Stomach (tissue), 9 donors: Measurements from ENCODE around the gene HECTD2. TPM values are rescaled to one million over a fixed set of nuclear protein-coding genes. Genes with fewer than 3 reads are reported as not detected.

Experiments used
- DNase-seq, 2 donors: peaks; one replicate each; pipeline versions ENCODE4 v3.0.0 to v3.0.0-alpha.2; 2013 to 2019
- H3K27ac ChIP-seq, 5 donors: fragments of 200-600 bp in 4 of 5; sonication (generic) in 4 of 5; one replicate each; pipeline ENCODE4 v1.5.1; 2013 to 2019; ENCODE audit warnings: mild to moderate bottlenecking in 1 of 5, moderate library complexity in 1 of 5
- H3K27me3 ChIP-seq, 3 donors: fragments of 200-600 bp; sonication (generic); one replicate each; pipeline ENCODE4 v1.5.1; 2017 to 2019; ENCODE audit warnings: mixed run types in 1 of 3
- H3K36me3 ChIP-seq, 4 donors: fragments of 200-600 bp; sonication (generic); 1 replicate in 3 of 4; 2 replicates in 1 of 4; pipeline ENCODE4 v1.5.1; 2016 to 2019
- H3K4me1 ChIP-seq, 4 donors: fragments of 200-600 bp; sonication (generic); one replicate each; pipeline ENCODE4 v1.5.1; 2016 to 2019
- H3K4me3 ChIP-seq, 4 donors: fragments of 200-600 bp; sonication (generic) in 3 of 4; one replicate each; pipeline ENCODE4 v1.5.1; 2016 to 2019; ENCODE audit warnings: mild to moderate bottlenecking in 1 of 4
- H3K9me3 ChIP-seq, 4 donors: fragments of 200-600 bp; sonication (generic); one replicate each; pipeline ENCODE4 v1.5.1; 2016 to 2019
- CTCF ChIP-seq, 7 experiments: fragments of 450-650 bp in 4 of 7; fragments of 200-600 bp in 3 of 7; sonication (generic) in 3 of 7; IDR thresholded peaks; one replicate each; pipeline ENCODE4 v1.5.1; 2016 to 2019; ENCODE audit warnings: antibody characterized with exemption in 7 of 7, control low read depth in 2 of 7, mild to moderate bottlenecking in 1 of 7
- EP300 ChIP-seq: sonication (generic); formaldehyde crosslinking; IDR thresholded peaks from one replicate; pipeline ENCODE4 v1.6.1; 2017; ENCODE audit warnings: antibody characterized with exemption
- POLR2A ChIP-seq, 4 donors: fragments of 450-650 bp; IDR thresholded peaks; one replicate each; pipeline ENCODE4 v1.6.1; 2016; ENCODE audit warnings: antibody characterized with exemption in 4 of 4, control low read depth in 2 of 4, mild to moderate bottlenecking in 1 of 4, moderate library complexity in 1 of 4
- POLR2AphosphoS5 ChIP-seq, 3 donors: sonication (generic); formaldehyde crosslinking; IDR thresholded peaks; one replicate each; pipeline ENCODE4 v1.6.1; 2016; ENCODE audit warnings: antibody characterized with exemption in 3 of 3
- WGBS, 5 donors: extraction: QIAGEN DNeasy Blood & Tissue Kit in 3 of 5; methylation state at CpG; one replicate each; pipeline versions ENCODE4 v1.1.5 to v1.1.7; 2013 to 2018; 5-methylcytosine and 5-hydroxymethylcytosine counted together
- intact Hi-C: fragments of 100-400 bp; cut with DNase I; formaldehyde crosslinking; loops from one replicate; pipeline ENCODE4 v1.15.1; 2023; ENCODE audit warnings: low total_unique reads
- polyA plus RNA-seq, 3 donors: library from polyadenylated mRNA; stranded (reverse); fragments of 200-250 nt; gene quantifications; one replicate each; pipeline ENCODE4 v1.2.3, GENCODE V29; 2013
- total RNA-seq, 5 donors: library from RNA; depleted of rRNA; stranded (reverse); fragments of >200 nt; gene quantifications; one replicate each; pipeline versions ENCODE4 v1.1.0 to v1.2.3, GENCODE V29; 2014 to 2016
- donor health status: healthy with polysubstance abuse.
- donor health status: Bipolar disorder and iron deficiency.
- donor health status: healthy.

The HECTD2 gene
- total and polyA plus RNA-seq, 8 donors, result 1.7 to 32.6 (median 12.4) TPM

- no peak overlapping the region for H3K27ac ChIP-seq
- H3K9me3 ChIP-seq, result peaks cover 0 to 4% (median 0%) of the 10 kb centered on the region in 4 donors
- no peaks in the 10 kb centered on the region for H3K36me3 ChIP-seq
- 77 to 91% (median 89%) methylated on average over 3 of the region's 3 CpGs for WGBS, 5 donors
- intact Hi-C loops, result no loop called here
- TF ChIP-seq POLR2AphosphoS5 (IDR thresholded peaks at IDR 0.05) (no peak), EP300 (no peak), CTCF (IDR thresholded peaks at IDR 0.05) (no peak), POLR2A (IDR thresholded peaks at IDR 0.05) (no peak)
- no peak overlapping the region for H3K4me3 ChIP-seq
- peaks cover 0 to 5% (median 0%) of the 10 kb centered on the region in 4 donors for H3K4me1 ChIP-seq
- no peak for DNase-seq
- H3K27me3 ChIP-seq, result no peaks in the 10 kb centered on the region
Observed at GRCh38 chr10:91545384-91545783, 135.2 kb downstream of the HECTD2 start.

GRCh38 chr10:91545838-91546237 lies 135.7 kb downstream of the HECTD2 start:
- Histone ChIP-seq H3K9me3 (peaks cover 0 to under 1% (median 0%) of the 10 kb centered on the region in 4 donors), H3K36me3 (no peaks in the 10 kb centered on the region), H3K4me1 (peaks cover 0 to 5% (median 0%) of the 10 kb centered on the region in 4 donors), H3K27ac (no peak overlapping the region), H3K4me3 (no peak overlapping the region), H3K27me3 (no peaks in the 10 kb centered on the region)
- no peak for DNase-seq
- 83 to 95% (median 88%) methylated on average over 3 of the region's 3 CpGs for WGBS, 5 donors
- intact Hi-C loops, result no loop called here
- TF ChIP-seq POLR2AphosphoS5 (IDR thresholded peaks at IDR 0.05) (no peak), EP300 (no peak), POLR2A (IDR thresholded peaks at IDR 0.05) (no peak), CTCF (IDR thresholded peaks at IDR 0.05) (no peak)

GRCh38 chr10:91549262-91549661 lies 139.1 kb downstream of the HECTD2 start:
- WGBS, 5 donors, result 82 to 100% (median 95%) methylated on average over 3 of the region's 3 CpGs
- no peak overlapping the region for H3K27ac ChIP-seq
- no peaks in the 10 kb centered on the region for H3K27me3 ChIP-seq
- intact Hi-C loops, result no loop called here
- TF ChIP-seq CTCF (IDR thresholded peaks at IDR 0.05) (no peak), POLR2A (IDR thresholded peaks at IDR 0.05) (no peak), POLR2AphosphoS5 (IDR thresholded peaks at IDR 0.05) (no peak), EP300 (no peak)
- no peaks in the 10 kb centered on the region for H3K36me3 ChIP-seq
- no peak overlapping the region for H3K4me3 ChIP-seq
- DNase-seq, result no peak
- peaks cover 13 to 28% (median 19%) of the 10 kb centered on the region in 4 donors for H3K4me1 ChIP-seq
- no peaks in the 10 kb centered on the region for H3K9me3 ChIP-seq

GRCh38 chr10:91550021-91550420 lies 139.9 kb downstream of the HECTD2 start:
- Histone ChIP-seq H3K9me3 (no peaks in the 10 kb centered on the region), H3K4me3 (no peak overlapping the region), H3K27ac (no peak overlapping the region), H3K36me3 (no peaks in the 10 kb centered on the region), H3K27me3 (no peaks in the 10 kb centered on the region), H3K4me1 (peaks cover 13 to 35% (median 20%) of the 10 kb centered on the region in 4 donors)
- intact Hi-C loops, result loop anchor here (10.0 kb wide), 1 partner anchor 85 kb away; the partner anchor contains the start of gene PPP1R3C
- WGBS, 5 donors, result 79 to 89% (median 85%) methylated on average over 4 of the region's 4 CpGs
- no peak for TF ChIP-seq POLR2A (IDR thresholded peaks at IDR 0.05)
- TF ChIP-seq POLR2AphosphoS5 (IDR thresholded peaks at IDR 0.05), result no peak
- TF ChIP-seq CTCF (IDR thresholded peaks at IDR 0.05), result no peak
- TF ChIP-seq EP300, result no peak
- no peak for DNase-seq
